ENCODE results near the gene MMP7.
A peak's percentile ranks its signal among the peaks of the same experiment; 100 is the strongest.

The MMP7 gene, protein sequence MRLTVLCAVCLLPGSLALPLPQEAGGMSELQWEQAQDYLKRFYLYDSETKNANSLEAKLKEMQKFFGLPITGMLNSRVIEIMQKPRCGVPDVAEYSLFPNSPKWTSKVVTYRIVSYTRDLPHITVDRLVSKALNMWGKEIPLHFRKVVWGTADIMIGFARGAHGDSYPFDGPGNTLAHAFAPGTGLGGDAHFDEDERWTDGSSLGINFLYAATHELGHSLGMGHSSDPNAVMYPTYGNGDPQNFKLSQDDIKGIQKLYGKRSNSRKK

GRCh38 chr11:102530558-102530957 lies at the start of gene MMP7:
Gene MMP7 (minus strand): TSS chr11:102530747. CDS start chr11:102530700, 47 bp downstream.
- no peak for DNase-seq

- no peak for DNase-seq
These were observed 47.2 kb upstream of the MMP7 start for GRCh38 chr11:102577723-102578122.

- DNase-seq: no peak
These were observed 46.6 kb upstream of the MMP7 start for GRCh38 chr11:102577182-102577581.

DNA sequence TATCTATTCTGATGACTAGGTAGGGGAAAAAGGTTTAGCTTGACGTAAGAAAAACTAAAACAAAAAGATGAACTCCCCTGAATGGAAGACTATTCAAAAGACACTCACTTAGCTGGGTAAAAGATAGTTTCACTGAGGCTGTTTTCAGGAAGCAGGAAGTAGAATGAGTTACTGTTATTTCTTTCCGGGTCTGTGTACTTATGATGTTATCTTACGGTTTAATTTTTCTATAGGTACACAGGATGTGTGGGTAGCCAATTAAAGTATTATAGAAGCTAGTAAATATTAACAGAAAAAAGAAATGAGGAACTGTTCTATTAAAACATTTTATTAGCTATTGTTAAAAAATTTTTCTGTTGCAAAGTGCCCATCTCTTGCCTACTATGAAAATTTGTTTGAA lies 45.8 kb upstream of the MMP7 start:
- DNase-seq: no peak

GRCh38 chr11:102575012-102575411 lies 44.5 kb upstream of the MMP7 start:
- DNase-seq: no peak

GRCh38 chr11:102573851-102574250 lies 43.3 kb upstream of the MMP7 start:
- DNase-seq: peak; percentile 7

DNA sequence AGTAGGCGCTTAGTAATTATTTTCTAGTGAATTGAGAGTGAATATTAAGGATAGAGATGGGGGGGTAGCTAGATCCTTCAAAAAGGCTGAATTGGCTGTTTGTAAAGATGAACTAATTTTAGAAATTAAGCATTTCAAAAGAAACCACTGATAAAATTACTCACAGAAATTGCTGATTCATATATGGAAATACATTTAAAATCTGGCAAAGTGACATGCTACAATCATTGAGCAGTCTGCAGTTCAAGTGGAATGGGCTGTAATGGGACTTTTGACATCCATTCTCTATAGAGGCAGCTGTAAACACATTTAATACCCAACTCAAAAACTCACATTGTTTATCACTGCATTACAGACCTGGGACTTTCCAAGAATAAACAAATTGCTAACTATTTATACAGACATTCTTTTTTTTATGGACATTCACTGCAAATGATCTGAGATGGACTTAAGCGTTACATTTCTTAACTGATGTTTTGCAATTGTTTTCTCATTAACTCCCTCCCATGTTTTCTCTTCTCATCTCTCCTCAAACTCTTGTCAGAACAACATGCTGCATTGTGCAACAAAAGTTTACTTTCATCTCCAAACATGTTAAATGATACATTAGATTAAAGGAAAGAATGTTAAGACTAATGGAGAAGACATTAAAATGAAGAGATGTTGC lies 42.1 kb upstream of the MMP7 start:
- no peak for DNase-seq

- no peak for DNase-seq
These were observed 38.3 kb upstream of the MMP7 start for GRCh38 chr11:102568851-102569250.

GRCh38 chr11:102566112-102566511 lies 35.6 kb upstream of the MMP7 start:
- DNase-seq: no peak

GRCh38 chr11:102564110-102564509 lies 33.6 kb upstream of the MMP7 start:
- no peak for DNase-seq

- DNase-seq: no peak
These were observed 31.1 kb upstream of the MMP7 start for GRCh38 chr11:102561636-102562035.

- DNase-seq: no peak
These were observed 30.0 kb upstream of the MMP7 start for GRCh38 chr11:102560555-102561011.

- no peak for DNase-seq
These were observed 29.3 kb upstream of the MMP7 start for GRCh38 chr11:102559839-102560238.

DNA sequence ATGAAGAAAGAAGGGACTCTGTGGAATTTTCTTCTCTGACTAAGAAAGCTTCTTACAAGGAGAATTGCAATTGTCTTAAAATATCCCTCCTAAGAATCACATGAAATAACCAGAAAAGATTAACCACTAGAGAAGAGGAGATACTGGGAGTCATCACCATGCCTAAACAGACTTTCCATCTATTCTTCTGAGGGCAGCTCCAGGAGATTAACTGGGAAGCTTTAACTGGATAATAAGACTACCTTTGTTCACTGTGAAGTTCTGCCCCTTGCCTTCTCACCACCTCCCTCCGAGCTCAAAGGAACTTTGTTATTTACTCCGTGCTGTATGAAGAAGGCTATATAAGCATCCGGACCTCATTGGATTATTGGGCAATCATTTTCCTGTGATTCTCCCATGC lies 24.5 kb upstream of the MMP7 start:
- no peak for DNase-seq

DNA sequence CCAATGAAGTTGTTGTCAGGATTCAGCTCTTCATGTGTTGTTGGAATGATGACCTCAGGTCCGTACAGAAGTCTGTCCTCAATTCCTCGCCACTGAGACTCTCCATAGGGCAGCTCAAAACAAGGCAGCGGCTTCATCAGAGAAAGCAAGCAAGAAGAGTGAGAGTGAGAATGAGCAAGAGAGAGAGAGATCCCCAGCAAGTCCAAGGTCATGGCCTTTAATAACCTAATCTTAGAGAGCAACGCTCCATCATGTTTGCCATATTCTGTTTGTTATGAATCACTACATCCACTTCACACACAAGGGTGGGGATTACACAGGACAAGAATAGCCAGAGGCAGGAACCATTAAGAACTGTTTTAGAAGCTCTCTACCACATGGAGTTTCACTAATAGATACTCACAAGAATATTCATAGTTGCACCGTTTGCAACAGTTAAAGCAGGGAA lies 23.3 kb upstream of the MMP7 start:
- DNase-seq: no peak

GRCh38 chr11:102552447-102553194 lies 22.1 kb upstream of the MMP7 start:
- DNase-seq: no peak

DNA sequence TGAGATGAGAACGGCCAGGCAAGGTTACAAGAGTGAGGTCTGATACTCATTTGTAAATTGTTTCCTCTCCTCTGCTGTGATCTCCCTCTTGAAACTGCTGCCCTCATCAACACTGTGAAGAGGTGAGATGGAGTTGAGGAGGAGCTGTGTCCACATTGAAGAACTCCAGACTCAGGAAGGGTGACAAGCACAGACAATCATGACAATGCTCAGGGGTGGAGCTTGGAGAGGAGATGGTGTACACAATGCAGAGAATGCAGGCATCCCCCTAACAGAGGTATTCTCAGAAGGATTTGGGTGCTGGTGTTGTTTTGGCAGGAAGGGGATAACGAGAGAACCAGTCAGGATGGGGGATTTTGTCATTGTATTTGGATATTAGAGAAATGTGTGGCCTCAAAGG lies 21.5 kb upstream of the MMP7 start:
- DNase-seq: no peak

DNA sequence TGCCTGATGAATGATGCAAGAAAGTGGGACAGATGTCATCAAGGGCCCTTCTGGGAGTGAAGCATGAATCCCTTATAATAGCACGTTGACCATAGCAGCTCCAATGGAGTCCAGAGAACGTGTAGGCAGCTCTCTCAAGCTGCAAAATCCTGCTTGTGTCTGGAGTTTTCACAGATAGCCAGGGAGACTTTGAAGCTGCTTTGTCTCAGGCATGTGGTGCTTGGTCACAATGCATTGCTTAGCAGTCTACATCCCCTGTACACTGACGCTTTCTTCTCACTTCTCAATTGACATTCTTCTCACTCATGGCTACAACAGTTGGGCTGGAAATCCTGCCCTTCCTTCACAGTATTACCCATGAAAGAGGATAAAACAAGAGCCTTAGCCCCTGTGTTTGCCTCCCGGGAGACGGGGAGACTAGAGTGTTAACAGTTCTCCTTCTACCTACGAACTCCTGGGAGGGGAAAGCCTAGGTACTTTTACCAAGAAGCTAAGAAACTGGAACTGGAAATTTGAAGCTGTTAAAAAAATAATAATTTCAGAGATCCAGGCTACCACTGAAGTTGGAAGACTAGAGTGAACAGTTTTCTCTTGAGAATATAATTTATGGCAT lies 20.7 kb upstream of the MMP7 start:
- DNase-seq: no peak

- DNase-seq: no peak
These were observed 16.4 kb upstream of the MMP7 start for GRCh38 chr11:102546923-102547471.

- no peak for DNase-seq
These were observed 15.9 kb upstream of the MMP7 start for GRCh38 chr11:102546427-102546826.

- DNase-seq: no peak
These were observed 15.2 kb upstream of the MMP7 start for GRCh38 chr11:102545701-102546100.

DNA sequence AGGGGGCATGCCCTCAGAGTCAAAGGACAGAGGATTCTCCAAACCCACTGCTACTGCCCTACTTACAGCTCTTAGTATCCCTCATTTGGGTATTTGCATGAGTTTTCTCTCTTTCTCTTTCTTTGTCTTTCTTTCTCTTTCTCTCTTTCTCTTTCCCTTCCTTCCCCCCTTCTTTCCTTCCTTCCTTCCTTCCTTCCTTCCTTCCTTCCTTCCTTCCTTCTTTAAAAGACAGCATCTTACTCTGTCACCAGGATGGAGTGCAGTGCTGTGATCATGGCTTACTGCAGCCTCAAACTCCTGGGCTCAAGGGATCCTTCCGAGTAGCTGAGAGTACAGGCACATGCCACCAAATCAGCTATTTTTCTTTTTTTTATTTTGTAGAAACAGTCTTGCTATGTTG lies 14.0 kb upstream of the MMP7 start:
- no peak for DNase-seq

- DNase-seq: no peak
These were observed 9.0 kb upstream of the MMP7 start for GRCh38 chr11:102539567-102539966.
